Vagina (tissue), 2 donors: ENCODE data around the gene PTTG1IP.

Experiments used
- CTCF ChIP-seq, 3 experiments: fragments of 450-650 bp in 2 of 3; fragments of 200-600 bp in 1 of 3; sonication (generic) in 1 of 3; IDR thresholded peaks; one replicate each; pipeline ENCODE4 v1.5.1; 2017 to 2019; ENCODE audit warnings: antibody characterized with exemption in 3 of 3, mild to moderate bottlenecking in 2 of 3, moderate library complexity in 2 of 3
- POLR2A ChIP-seq, 2 donors: fragments of 450-650 bp; IDR thresholded peaks; one replicate each; pipeline ENCODE4 v1.6.1; 2017; ENCODE audit warnings: antibody characterized with exemption in 2 of 2, mild to moderate bottlenecking in 2 of 2, moderate library complexity in 2 of 2
- POLR2AphosphoS5 ChIP-seq, 2 donors: sonication (generic); formaldehyde crosslinking; IDR thresholded peaks; one replicate each; pipeline ENCODE4 v1.9.0; 2017; ENCODE audit warnings: antibody characterized with exemption in 2 of 2, mild to moderate bottlenecking in 2 of 2, low read depth in 1 of 2; ENCODE audit not compliant: insufficient read depth in 1 of 2

DNA sequence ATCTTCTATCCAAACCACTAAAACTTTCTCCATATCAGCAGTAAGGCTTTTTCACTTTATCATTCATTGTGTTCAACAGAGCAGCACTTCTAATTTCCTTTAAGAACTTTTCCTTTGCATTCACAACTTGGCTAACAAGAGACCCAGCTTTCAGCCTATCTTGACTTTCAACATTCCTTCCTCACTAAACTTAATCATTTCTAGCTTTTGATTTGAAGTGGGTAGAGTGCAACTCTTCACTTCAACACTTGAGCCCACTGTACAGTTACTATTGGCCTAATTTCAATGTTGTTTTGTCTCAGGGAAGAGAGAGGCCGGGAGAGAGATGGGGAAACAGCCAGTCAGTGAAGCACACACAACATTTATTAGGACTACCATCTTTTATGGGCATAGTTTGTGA, 73.8 kb downstream of the PTTG1IP start:
- TF ChIP-seq CTCF (IDR thresholded peaks at IDR 0.05) (no peak), POLR2AphosphoS5 (IDR thresholded peaks at IDR 0.05; ENCODE audit: insufficient read depth in 1 of 2, low read depth in 1 of 2) (no peak), POLR2A (IDR thresholded peaks at IDR 0.05) (no peak)
